Activated CD8-positive, alpha-beta T cell treated with anti-CD3 and anti-CD28 coated beads for 36 hours (primary cell): ENCODE data around the gene NEUROD2. TPM values are rescaled to one million over a fixed set of nuclear protein-coding genes. Genes with fewer than 3 reads are reported as not detected.

Experiments used
- ATAC-seq: fragments of 200-7000 bp; cut with Tn5 transposase; one replicate; pipeline ENCODE4 v1.10.0; 2021; ENCODE audit warnings: mild to moderate bottlenecking, moderate library complexity
- CTCF ChIA-PET: fragments of 350-600 bp; sonication (Branson Sonifier 250); formaldehyde crosslinking; loops from one replicate; lab custom pipeline; 2021; ENCODE audit warnings: antibody characterized with exemption; lab: Charles Lee
- POLR2A ChIA-PET: fragments of 350-600 bp; sonication (Branson Sonifier 250); formaldehyde crosslinking; loops from one replicate; lab custom pipeline; 2021; ENCODE audit warnings: antibody characterized with exemption; lab: Charles Lee
- DNase-seq: peaks from one replicate; pipeline ENCODE4 v3.0.0-alpha.2; 2020
- H3K27ac Mint-ChIP-seq: one replicate; pipeline ENCODE4 v1.8.0; 2021; ENCODE audit warnings: mild to moderate bottlenecking, mixed read lengths
- H3K27me3 Mint-ChIP-seq: one replicate; pipeline ENCODE4 v1.8.0; 2021; ENCODE audit warnings: mixed read lengths
- H3K36me3 Mint-ChIP-seq: one replicate; pipeline ENCODE4 v1.8.0; 2021; ENCODE audit warnings: low read depth, mixed read lengths
- H3K4me1 Mint-ChIP-seq: one replicate; pipeline ENCODE4 v1.8.0; 2021; ENCODE audit warnings: low read depth, mixed read lengths
- H3K4me3 Mint-ChIP-seq: one replicate; pipeline ENCODE4 v1.8.0; 2021; ENCODE audit warnings: mild to moderate bottlenecking, moderate library complexity, mixed read lengths
- H3K9me3 Mint-ChIP-seq: one replicate; pipeline ENCODE4 v1.8.0; 2021; ENCODE audit warnings: mixed read lengths
- CTCF ChIP-seq: fragments of 200-600 bp; IDR thresholded peaks from one replicate; pipeline ENCODE4 v1.8.0; 2022; ENCODE audit warnings: antibody characterized with exemption, mild to moderate bottlenecking
- intact Hi-C: fragments of 100-400 bp; cut with micrococcal nuclease; formaldehyde crosslinking; loops from one replicate; pipeline ENCODE4 v1.10.0; 2022
- total RNA-seq, 2 experiments: library from RNA; stranded (reverse); gene quantifications; one replicate each; pipeline ENCODE4 v1.2.3, GENCODE V29; 2021

Gene NEUROD2
- total RNA-seq, 2 experiments from 2014 or later, result not detected

GRCh38 chr17:39652587-39653315 lies 45.0 kb upstream of the NEUROD2 start:
- no peaks in the 10 kb centered on the region for H3K27me3 Mint-ChIP-seq
- no peak for TF ChIP-seq CTCF
- no peaks in the 10 kb centered on the region for H3K9me3 Mint-ChIP-seq
- DNase-seq, result no peak
- peak overlapping the region; percentile 26 for H3K27ac Mint-ChIP-seq
- H3K4me3 Mint-ChIP-seq, result no peak overlapping the region
- ChIA-PET CTCF (interaction anchor here (0.9 to 6.4 kb wide), 14 partner anchors 8 to 112 kb away, joined by 3 to 146 read pairs (median 14); partner anchors contain the start of genes MIEN1, PNMT, STARD3 and TCAP), POLR2A (interaction anchor here (0.6 to 1.0 kb wide), 5 partner anchors 13 to 55 kb away, joined by 3 to 6 read pairs (median 3); no protein-coding TSS in a partner anchor)
- intact Hi-C loops, result no loop called here
- ATAC-seq, result no peak
- H3K36me3 Mint-ChIP-seq, result peaks cover 9% of the 10 kb centered on the region
- H3K4me1 Mint-ChIP-seq, result peaks cover 41% of the 10 kb centered on the region

GRCh38 chr17:39651923-39652586 lies 44.3 kb upstream of the NEUROD2 start:
- Mint-ChIP-seq H3K9me3 (no peaks in the 10 kb centered on the region), H3K4me1 (peaks cover 44% of the 10 kb centered on the region), H3K27me3 (no peaks in the 10 kb centered on the region), H3K4me3 (no peak overlapping the region), H3K36me3 (peaks cover 9% of the 10 kb centered on the region), H3K27ac (peak overlapping the region; percentile 26)
- POLR2A ChIA-PET, result interaction anchor here (1.0 to 1.3 kb wide), 3 partner anchors 14 to 23 kb away, joined by 3 to 6 read pairs (median 4); partner anchors contain the start of gene STARD3
- ATAC-seq (no peak), DNase-seq (no peak)
- intact Hi-C loops, result no loop called here
- no peak for TF ChIP-seq CTCF
- CTCF ChIA-PET, result interaction anchor here (1.5 to 6.4 kb wide), 8 partner anchors 7 to 79 kb away, joined by 6 to 146 read pairs (median 36); partner anchors contain the start of genes MIEN1, PNMT, STARD3 and TCAP

DNA sequence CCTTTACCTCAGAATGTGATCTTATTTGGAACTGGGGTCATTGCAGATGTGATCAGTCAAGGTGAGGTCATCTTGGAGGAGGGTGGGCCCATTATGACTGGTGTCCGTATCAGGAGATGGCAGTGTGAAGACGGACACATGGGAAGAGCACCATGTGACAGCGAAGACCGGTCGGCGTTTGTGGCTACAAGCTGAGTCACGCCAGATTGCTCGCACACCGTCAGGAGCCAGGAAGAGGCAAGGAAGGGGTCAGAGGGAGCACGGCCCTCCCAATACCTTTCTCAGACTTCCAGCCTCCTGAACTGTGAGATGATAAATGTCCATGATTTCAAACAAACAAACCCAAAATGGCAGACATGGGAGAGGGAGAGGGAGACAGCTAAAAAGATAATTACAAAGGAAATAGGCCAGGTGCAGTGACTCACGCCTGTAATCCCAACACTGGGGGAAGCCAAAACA lies 42.4 kb upstream of the NEUROD2 start:
- ChIA-PET CTCF (interaction anchor here (1.2 to 6.4 kb wide), 6 partner anchors 11 to 327 kb away, joined by 3 to 146 read pairs (median 30); partner anchors contain the start of genes MIEN1, PNMT, STARD3 and TCAP), POLR2A (interaction anchor here (0.8 to 1.6 kb wide), 4 partner anchors 10 to 30 kb away, joined by 3 to 6 read pairs (median 4); no protein-coding TSS in a partner anchor)
- Mint-ChIP-seq H3K36me3 (peaks cover 5% of the 10 kb centered on the region), H3K4me3 (no peak overlapping the region), H3K27ac (peak overlapping the region; percentile 49), H3K27me3 (no peaks in the 10 kb centered on the region), H3K4me1 (peaks cover 46% of the 10 kb centered on the region), H3K9me3 (no peaks in the 10 kb centered on the region)
- no peak for DNase-seq
- no peak for ATAC-seq
- TF ChIP-seq CTCF, result no peak
- intact Hi-C loops, result no loop called here

DNA sequence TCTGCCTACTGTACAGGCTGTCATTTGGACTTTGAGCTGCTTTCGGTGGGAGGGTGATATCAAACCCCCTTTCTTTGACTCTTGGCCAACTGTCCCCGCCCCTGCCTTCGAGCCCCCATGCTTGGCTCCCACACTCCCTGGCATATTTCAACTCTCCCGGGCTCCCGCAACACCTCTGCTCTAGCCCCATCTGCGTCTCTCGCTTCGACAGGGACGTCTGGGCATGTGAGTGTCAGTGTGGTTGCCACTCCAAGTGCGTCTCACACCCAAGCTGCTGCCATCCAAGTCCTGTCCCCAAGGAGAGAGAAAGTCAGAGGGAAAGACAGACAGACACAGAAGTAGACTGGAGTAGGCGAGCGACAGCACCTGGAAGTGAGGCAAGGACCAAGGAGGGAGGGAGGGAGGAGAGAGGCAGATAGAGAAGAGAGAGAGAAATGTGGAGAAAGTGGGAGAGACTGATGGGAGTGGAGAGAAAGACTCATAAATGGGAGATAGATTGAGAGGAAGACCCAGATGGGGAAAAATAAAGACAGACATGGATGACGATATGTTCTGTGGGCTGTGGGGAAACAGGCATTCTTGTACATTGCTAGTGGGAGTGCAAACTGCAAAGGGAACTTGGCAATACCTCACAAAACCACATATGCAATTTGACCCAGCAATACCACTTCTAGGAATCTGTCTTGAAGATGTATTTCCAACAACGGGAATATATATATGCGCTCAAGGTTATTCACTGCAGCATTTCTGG lies 41.1 kb upstream of the NEUROD2 start:
- peaks cover 2% of the 10 kb centered on the region for H3K36me3 Mint-ChIP-seq
- H3K4me1 Mint-ChIP-seq, result peaks cover 45% of the 10 kb centered on the region
- DNase-seq, result no peak
- no peak overlapping the region for H3K27ac Mint-ChIP-seq
- H3K4me3 Mint-ChIP-seq, result no peak overlapping the region
- no peaks in the 10 kb centered on the region for H3K27me3 Mint-ChIP-seq
- no peak for TF ChIP-seq CTCF
- no peak for ATAC-seq
- ChIA-PET CTCF (interaction anchor here (1.3 to 11.1 kb wide), 4 partner anchors 14 to 56 kb away, joined by 3 to 111 read pairs (median 6); partner anchors contain the start of gene PPP1R1B), POLR2A (interaction anchor here (1.4 kb wide), 1 partner anchor 11 kb away, joined by 4 read pairs; no protein-coding TSS in a partner anchor)
- intact Hi-C loops, result no loop called here
- H3K9me3 Mint-ChIP-seq, result no peaks in the 10 kb centered on the region
